ACHN (cell line): ENCODE results near the gene IGSF21.

ENCODE experiments used
- DNase-seq: peaks from one replicate; pipeline ENCODE4 v3.0.0-alpha.2; 2015
- in situ Hi-C: cut with HindIII; loops from 2 replicates; pipeline ENCODE4 v1.10.0; 2017; ENCODE audit warnings: low sequenced_read_pairs, low pct_ligation_motif_present, low pct_unique_long_range_greater_than_20kb

IGSF21 gene

GRCh38 chr1:18190598-18190997, 83.0 kb downstream of the IGSF21 start:
- no peak for DNase-seq
- in situ Hi-C loops: no loop called here

- no peak for DNase-seq
- in situ Hi-C loops: no loop called here
Measured at GRCh38 chr1:18191037-18191436, 83.4 kb downstream of the IGSF21 start.

- no peak for DNase-seq
- in situ Hi-C loops: no loop called here
Measured at GRCh38 chr1:18191481-18192155, 84.0 kb downstream of the IGSF21 start.

DNA sequence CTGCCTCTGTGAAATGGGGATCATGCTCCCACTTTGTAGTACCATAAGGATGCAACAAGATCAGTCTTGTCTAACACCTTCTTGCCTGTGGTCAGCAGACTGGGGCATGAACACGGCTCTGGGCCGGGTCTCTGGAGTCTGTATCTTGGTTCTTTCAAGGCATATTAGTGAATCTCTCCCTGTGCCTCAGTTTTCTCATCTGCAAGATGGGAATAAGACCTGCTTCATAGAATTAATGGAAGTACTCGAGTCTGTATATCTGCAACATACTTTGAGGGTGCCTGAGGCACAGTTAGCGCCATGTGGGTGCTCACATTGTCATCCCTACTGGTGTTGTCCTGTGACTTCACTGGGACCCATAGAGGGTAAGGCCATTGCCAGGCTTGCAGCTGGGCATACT, 84.6 kb downstream of the IGSF21 start:
- no peak for DNase-seq
- in situ Hi-C loops: no loop called here

- DNase-seq: no peak
- in situ Hi-C loops: no loop called here
Measured at GRCh38 chr1:18192974-18193373, 85.4 kb downstream of the IGSF21 start.

DNA sequence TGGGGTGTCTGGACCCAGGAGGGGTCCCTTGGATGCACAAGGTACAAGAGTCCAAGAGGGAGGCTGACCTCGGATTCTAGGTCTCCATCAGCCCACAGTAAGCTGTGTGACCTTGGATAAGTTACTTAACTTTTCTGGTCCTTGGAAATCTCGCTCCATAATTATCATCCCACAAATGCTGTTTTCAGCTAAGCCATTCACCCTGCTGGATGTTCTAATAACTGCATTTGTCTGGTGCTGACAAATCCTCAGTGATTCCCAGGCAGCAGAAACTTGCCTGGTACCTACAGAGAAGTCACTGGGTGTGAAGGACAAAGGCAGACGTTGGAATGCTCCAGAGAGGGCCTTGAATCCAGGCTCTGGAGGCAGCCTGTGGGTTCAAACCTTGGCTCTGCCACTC, 89.7 kb downstream of the IGSF21 start:
- DNase-seq: no peak
- in situ Hi-C loops: no loop called here

GRCh38 chr1:18198260-18198659, 90.7 kb downstream of the IGSF21 start:
- no peak for DNase-seq
- in situ Hi-C loops: no loop called here

- DNase-seq: no peak
- in situ Hi-C loops: no loop called here
Measured at GRCh38 chr1:18199462-18199861, 91.9 kb downstream of the IGSF21 start.

- DNase-seq: no peak
- in situ Hi-C loops: no loop called here
Measured at GRCh38 chr1:18200136-18200717, 92.6 kb downstream of the IGSF21 start.

- no peak for DNase-seq
- in situ Hi-C loops: no loop called here
Measured at GRCh38 chr1:18200918-18201317, 93.3 kb downstream of the IGSF21 start.

DNA sequence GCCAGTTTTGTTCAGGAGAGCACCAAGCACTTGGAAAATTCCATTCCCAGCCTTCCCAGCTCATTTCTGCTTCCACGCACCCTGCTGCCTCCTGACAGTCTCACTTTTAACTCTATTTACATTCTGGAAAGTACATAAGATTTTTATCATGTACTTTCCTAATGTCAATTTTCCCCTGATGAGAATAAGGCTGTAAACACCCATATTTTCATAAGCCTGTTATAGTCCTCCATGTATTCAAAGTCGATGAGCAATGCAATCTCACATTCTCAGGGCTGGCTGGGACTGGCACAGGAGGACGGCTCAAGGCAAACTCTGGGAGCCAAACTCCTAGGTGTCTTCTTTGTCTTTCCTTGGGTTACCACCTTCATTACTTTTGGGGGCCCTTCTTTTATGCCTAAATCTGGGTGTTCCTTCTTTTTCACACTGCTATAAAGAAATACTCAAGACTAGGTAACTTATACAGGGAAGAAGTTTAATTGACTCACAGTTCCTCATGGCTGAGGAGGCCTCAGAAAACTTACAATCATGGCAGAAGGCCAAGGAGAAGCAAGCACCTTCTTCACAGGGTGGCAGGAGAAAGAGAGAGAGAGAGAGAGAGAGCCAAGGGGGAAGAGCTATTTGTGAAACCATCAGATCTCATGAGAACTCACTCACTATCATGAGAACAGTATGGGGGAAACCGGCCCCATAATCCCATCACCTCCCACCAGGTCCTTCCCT, 94.6 kb downstream of the IGSF21 start:
- no peak for DNase-seq
- in situ Hi-C loops: no loop called here

DNA sequence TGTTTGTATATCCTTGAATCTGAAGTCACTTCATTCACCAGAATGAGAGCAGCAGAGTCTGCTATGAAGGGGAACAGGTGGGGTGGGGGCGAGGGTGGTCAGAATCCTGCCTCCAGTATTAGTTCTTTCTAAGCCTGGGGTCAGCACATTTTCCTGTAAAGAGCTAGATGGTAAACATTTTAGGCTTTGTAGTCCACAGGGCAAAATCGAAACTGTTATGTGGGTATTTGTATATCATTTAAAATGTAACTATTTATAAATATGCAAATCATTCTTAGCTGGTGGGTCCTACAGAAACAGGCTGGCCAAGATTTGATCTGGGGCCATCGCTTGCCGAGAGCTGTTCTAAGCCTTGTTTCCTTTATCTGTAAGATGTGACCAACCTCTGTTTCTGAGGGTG, 96.0 kb downstream of the IGSF21 start:
- in situ Hi-C loops: no loop called here
- no peak for DNase-seq

- DNase-seq: no peak
- in situ Hi-C loops: no loop called here
Measured at GRCh38 chr1:18204575-18204974, 97.0 kb downstream of the IGSF21 start.

GRCh38 chr1:18205319-18205718, 97.7 kb downstream of the IGSF21 start:
- in situ Hi-C loops: no loop called here
- no peak for DNase-seq

DNA sequence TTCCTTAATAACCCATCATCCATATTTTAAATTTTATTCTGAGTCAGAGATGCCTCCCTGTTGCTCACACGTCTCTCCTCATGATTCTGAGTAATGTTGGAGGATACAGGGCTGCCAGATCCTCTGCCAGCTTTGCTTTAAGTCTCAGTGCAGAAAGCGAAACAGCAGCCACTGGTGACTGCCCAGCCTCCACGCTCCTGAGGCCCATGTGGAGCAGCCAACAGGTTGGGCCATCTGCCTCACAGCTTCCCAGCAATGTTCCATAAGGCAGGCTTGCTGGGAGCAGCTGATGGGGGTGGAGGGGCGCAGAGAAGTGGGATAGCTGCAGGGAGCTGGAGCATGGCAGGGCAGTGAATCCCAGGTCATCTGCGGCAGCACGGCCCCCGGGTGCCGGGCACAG, 104.2 kb downstream of the IGSF21 start:
- no peak for DNase-seq
- in situ Hi-C loops: no loop called here

DNA sequence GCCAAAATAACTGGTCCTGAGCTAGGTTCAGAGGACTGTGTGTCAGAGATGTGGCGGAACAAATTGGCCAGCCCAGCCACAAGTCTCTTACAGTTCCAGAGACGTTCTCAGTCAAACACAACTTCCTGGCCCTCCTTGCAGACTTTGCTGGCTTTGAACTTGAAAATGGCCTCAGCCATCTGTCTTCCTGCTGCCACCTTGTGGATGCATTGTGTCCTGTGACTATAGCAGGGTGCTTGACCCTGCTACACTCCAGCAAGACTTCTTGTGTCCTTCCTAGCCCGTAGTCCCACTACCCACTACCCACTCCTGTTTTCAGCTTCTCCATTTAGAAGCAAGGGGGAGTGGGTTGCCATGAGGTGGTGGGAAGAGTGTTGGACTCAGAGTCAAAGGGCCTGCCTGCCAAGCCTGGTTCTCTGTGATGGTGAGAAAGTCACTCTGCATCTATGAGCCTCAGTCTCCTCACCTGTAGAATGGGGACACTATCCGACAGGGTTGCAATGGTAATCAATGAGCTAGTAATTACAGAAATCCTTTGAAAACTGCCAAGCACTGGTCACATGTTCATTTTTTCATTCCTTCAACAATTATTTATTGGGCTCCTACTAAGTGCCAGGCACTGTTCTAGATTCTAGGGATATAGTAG, 109.9 kb downstream of the IGSF21 start:
- in situ Hi-C loops: no loop called here
- peak; percentile 22 for DNase-seq

- no peak for DNase-seq
- in situ Hi-C loops: no loop called here
Measured at GRCh38 chr1:18229625-18230024, 122.0 kb downstream of the IGSF21 start.

- in situ Hi-C loops: no loop called here
- no peak for DNase-seq
Measured at GRCh38 chr1:18230321-18230720, 122.7 kb downstream of the IGSF21 start.

- in situ Hi-C loops: no loop called here
- no peak for DNase-seq
Measured at GRCh38 chr1:18230840-18231239, 123.2 kb downstream of the IGSF21 start.
